Measurements from ENCODE around the gene OTOP2.

DNA sequence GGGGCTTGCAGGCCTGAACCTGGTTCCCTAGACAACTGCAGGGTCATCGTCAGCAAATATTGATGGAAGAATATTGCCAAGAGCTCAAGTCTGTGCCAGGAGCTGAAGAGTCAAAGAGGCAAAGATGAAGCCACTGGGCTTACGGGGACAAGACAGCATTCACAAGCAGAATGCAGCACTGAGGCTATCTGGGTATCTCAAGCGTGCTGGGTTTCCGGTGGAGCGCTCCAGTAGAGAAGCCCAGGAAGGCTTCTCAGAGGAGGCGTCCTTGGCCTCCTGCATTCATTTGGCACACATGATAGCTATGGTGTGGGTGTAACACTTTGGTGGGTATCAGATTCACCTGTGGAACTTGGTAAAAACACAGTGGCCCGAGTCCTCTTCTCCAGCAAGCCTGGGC lies 33.5 kb upstream of the OTOP2 start:
- TF ChIP-seq, protein P1, sequence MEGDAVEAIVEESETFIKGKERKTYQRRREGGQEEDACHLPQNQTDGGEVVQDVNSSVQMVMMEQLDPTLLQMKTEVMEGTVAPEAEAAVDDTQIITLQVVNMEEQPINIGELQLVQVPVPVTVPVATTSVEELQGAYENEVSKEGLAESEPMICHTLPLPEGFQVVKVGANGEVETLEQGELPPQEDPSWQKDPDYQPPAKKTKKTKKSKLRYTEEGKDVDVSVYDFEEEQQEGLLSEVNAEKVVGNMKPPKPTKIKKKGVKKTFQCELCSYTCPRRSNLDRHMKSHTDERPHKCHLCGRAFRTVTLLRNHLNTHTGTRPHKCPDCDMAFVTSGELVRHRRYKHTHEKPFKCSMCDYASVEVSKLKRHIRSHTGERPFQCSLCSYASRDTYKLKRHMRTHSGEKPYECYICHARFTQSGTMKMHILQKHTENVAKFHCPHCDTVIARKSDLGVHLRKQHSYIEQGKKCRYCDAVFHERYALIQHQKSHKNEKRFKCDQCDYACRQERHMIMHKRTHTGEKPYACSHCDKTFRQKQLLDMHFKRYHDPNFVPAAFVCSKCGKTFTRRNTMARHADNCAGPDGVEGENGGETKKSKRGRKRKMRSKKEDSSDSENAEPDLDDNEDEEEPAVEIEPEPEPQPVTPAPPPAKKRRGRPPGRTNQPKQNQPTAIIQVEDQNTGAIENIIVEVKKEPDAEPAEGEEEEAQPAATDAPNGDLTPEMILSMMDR (IDR thresholded peaks at IDR 0.05), result no peak
- TF ChIP-seq EP300 (IDR thresholded peaks at IDR 0.05), result no peak
- TF ChIP-seq POLR2AphosphoS5 (IDR thresholded peaks at IDR 0.05), result no peak
- no peak for TF ChIP-seq POLR2A (IDR thresholded peaks at IDR 0.05; ENCODE audit: low read depth)

Measured in esophagus muscularis mucosa (tissue), 4 donors.